Muscle of leg (tissue), 11 donors: Measurements from ENCODE around the gene PLA2G4C. TPM values are rescaled to one million over a fixed set of nuclear protein-coding genes. Genes with fewer than 3 reads are reported as not detected.

ENCODE experiments used
- DNase-seq: peaks from one replicate; pipeline ENCODE4 v3.0.0; 2013
- H3K27ac ChIP-seq: one replicate; pipeline ENCODE4 v1.5.1; 2013; ENCODE audit warnings: mild to moderate bottlenecking, low read length, control low read depth
- H3K27me3 ChIP-seq: one replicate; pipeline ENCODE4 v1.6.1; 2013; ENCODE audit warnings: low read length; ENCODE audit not compliant: control insufficient read depth, insufficient read depth
- H3K36me3 ChIP-seq: one replicate; pipeline ENCODE4 v1.6.1; 2013; ENCODE audit warnings: low read length; ENCODE audit not compliant: control insufficient read depth, insufficient read depth
- H3K4me1 ChIP-seq: one replicate; pipeline ENCODE4 v1.6.1; 2013; ENCODE audit warnings: low read length; ENCODE audit not compliant: control insufficient read depth, insufficient read depth
- H3K4me3 ChIP-seq: one replicate; pipeline ENCODE4 v1.5.1; 2013; ENCODE audit warnings: low read length, control low read depth
- H3K9me3 ChIP-seq: replicated peaks from 2 replicates; pipeline ENCODE4 v1.6.1; 2013; ENCODE audit warnings: low read depth, low read length; ENCODE audit not compliant: control insufficient read depth
- WGBS: methylation state at CpG from one replicate; pipeline ENCODE4 v1.1.5; 2013; ENCODE audit warnings: missing lambda C conversion rate; ENCODE audit not compliant: insufficient coverage; 5-methylcytosine and 5-hydroxymethylcytosine counted together
- polyA plus RNA-seq, 8 donors: library from polyadenylated mRNA; unstranded; fragments of 120-200 nt; gene quantifications; one replicate each; pipeline versions ENCODE4 v1.2.1 to v1.2.3, GENCODE V29; 2013; ENCODE audit warnings: inconsistent platforms in 1 of 8, low replicate concordance in 1 of 8; ENCODE audit not compliant: insufficient read length in 8 of 8, insufficient read depth in 1 of 8
- total RNA-seq: library from RNA; stranded (reverse); fragments of 120-200 nt; gene quantifications from one replicate; pipeline ENCODE4 v1.2.4, GENCODE V29; 2013

The PLA2G4C gene
- total and polyA plus RNA-seq, 9 donors = 20.0 to 49.8 (median 31.4) TPM

DNA sequence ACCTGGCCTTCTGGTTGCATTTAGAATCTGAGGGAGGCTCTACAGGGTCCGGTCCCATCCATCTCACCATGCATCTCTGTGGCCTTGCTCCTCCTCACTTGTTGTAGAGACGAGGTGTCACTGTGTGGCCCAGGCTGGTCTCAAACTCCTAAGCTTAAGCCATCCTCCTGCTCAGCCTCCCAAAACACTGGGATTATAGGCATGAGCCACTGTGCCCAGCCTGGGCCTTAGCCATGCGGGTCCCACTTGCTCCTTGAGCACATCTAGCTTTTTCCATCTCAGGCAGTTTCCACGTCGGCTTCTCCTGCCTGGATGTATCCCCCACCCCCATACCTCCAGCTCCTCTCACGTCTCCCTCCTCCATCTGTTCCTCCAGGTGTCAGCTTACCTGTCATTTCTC is 106.4 kb downstream of the PLA2G4C start:
- DNase-seq = no peak
- no peaks in the 10 kb centered on the region for H3K9me3 ChIP-seq

DNA sequence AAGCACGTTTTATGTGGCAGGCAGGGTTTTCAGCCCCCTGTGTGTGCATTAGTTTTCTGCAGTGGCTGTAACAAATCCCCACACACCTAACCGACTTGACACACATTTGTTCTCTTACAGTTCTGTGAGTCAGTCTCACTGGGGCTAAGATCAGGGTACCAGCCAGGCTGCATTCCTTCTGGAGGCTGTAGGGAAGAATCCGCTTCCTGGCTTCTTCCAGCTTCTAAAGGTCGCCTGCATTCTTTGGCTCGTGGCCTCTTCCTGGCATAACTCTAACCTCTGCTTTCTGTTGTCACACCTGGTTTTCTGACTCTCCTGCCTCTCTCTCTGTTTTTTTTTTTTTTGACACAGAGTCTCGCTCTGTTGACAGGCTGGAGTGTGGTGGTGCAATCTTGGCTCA is 109.8 kb downstream of the PLA2G4C start:
- Histone ChIP-seq H3K9me3 (no peaks in the 10 kb centered on the region), H3K4me3 (no peak overlapping the region)
- WGBS = 69% methylated on average over 3 of the region's 6 CpGs

More for the DNA sequence above, 106.4 kb downstream of the PLA2G4C start:
- Histone ChIP-seq H3K36me3 (no peaks in the 10 kb centered on the region), H3K4me3 (no peak overlapping the region), H3K4me1 (no peaks in the 10 kb centered on the region), H3K27ac (no peak overlapping the region), H3K27me3 (no peaks in the 10 kb centered on the region)
- WGBS = 58% methylated on average over 6 of the region's 6 CpGs

DNA sequence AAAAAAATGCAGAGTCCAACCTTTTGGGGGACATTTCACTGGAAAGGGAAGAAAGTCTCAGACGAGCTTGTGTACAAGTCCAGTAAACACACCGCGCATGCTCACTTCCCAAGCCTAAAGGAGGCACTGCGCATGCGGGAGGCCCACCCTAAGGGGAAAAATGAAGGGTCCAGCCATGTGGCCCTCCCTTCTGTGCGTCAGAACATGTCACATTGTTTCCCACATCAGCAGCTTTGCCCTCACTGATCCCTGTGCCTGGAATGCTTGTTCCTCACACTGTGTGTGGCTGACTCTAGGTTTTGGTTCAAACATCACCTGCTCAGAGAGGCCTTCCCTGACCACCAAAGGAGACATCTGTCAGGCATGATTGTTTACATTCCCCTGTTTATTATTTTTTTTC is 111.8 kb downstream of the PLA2G4C start:
- Histone ChIP-seq H3K4me3 (no peak overlapping the region), H3K36me3 (no peaks in the 10 kb centered on the region), H3K4me1 (no peaks in the 10 kb centered on the region), H3K27me3 (no peaks in the 10 kb centered on the region), H3K27ac (no peak overlapping the region), H3K9me3 (no peaks in the 10 kb centered on the region)
- DNase-seq = no peak
- WGBS = 85% methylated on average over 5 of the region's 6 CpGs

More for the DNA sequence above, 109.8 kb downstream of the PLA2G4C start:
- DNase-seq = no peak
- no peaks in the 10 kb centered on the region for H3K4me1 ChIP-seq
- no peaks in the 10 kb centered on the region for H3K27me3 ChIP-seq
- H3K36me3 ChIP-seq = no peaks in the 10 kb centered on the region
- no peak overlapping the region for H3K27ac ChIP-seq

Other genes with a start within 250 kb of the PLA2G4C start
- not detected for gene SULT2A1, start 224.5 kb downstream of the PLA2G4C start, total RNA-seq
- 1 to 10 TPM in 2 of 8 donors, under 1 TPM in 2, not detected in 4; 0.05 to 5.7 (median 0.61) TPM for gene SULT2A1, start 224.5 kb downstream of the PLA2G4C start, polyA plus RNA-seq
- not detected for gene BSPH1, start 118.6 kb downstream of the PLA2G4C start, total RNA-seq
- gene BSPH1, start 118.6 kb downstream of the PLA2G4C start, polyA plus RNA-seq = not detected
- not detected for gene ELSPBP1, start 116.2 kb downstream of the PLA2G4C start, total RNA-seq
- not detected for gene ELSPBP1, start 116.2 kb downstream of the PLA2G4C start, polyA plus RNA-seq
- gene CABP5, start 66.7 kb downstream of the PLA2G4C start, total RNA-seq = not detected
- under 1 TPM in 1 of 8 donors, not detected in 7; 0.10 TPM for gene CABP5, start 66.7 kb downstream of the PLA2G4C start, polyA plus RNA-seq
- gene LIG1, start 59.5 kb upstream of the PLA2G4C start, total RNA-seq = 20.4 TPM
- gene LIG1, start 59.5 kb upstream of the PLA2G4C start, polyA plus RNA-seq = 10 to 100 TPM; 20.2 to 37.4 (median 29.1) TPM
- 1.0 TPM for gene ZSWIM9, start 59.9 kb upstream of the PLA2G4C start, total RNA-seq
- gene ZSWIM9, start 59.9 kb upstream of the PLA2G4C start, polyA plus RNA-seq = 1 to 10 TPM; 6.2 to 8.7 (median 7.6) TPM
- 33.2 TPM for gene CARD8, start 145.1 kb upstream of the PLA2G4C start, total RNA-seq
- 10 to 100 TPM; 29.3 to 42.6 (median 36.0) TPM for gene CARD8, start 145.1 kb upstream of the PLA2G4C start, polyA plus RNA-seq
- gene ZNF114, start 159.3 kb upstream of the PLA2G4C start, total RNA-seq = 5.2 TPM
- gene ZNF114, start 159.3 kb upstream of the PLA2G4C start, polyA plus RNA-seq = 1 to 10 TPM; 1.8 to 4.5 (median 3.2) TPM
- gene EMP3, start 214.7 kb upstream of the PLA2G4C start, total RNA-seq = 67.4 TPM
- 100 to 1,000 TPM; 121 to 166 (median 144) TPM for gene EMP3, start 214.7 kb upstream of the PLA2G4C start, polyA plus RNA-seq